ENCODE measurements around the gene INF2. TPM values are rescaled to one million over a fixed set of nuclear protein-coding genes. Genes with fewer than 3 reads are reported as not detected.

The INF2 gene
- total and polyA plus RNA-seq, 2 experiments from 2014 or later: 36.7 to 75.5 TPM

DNA sequence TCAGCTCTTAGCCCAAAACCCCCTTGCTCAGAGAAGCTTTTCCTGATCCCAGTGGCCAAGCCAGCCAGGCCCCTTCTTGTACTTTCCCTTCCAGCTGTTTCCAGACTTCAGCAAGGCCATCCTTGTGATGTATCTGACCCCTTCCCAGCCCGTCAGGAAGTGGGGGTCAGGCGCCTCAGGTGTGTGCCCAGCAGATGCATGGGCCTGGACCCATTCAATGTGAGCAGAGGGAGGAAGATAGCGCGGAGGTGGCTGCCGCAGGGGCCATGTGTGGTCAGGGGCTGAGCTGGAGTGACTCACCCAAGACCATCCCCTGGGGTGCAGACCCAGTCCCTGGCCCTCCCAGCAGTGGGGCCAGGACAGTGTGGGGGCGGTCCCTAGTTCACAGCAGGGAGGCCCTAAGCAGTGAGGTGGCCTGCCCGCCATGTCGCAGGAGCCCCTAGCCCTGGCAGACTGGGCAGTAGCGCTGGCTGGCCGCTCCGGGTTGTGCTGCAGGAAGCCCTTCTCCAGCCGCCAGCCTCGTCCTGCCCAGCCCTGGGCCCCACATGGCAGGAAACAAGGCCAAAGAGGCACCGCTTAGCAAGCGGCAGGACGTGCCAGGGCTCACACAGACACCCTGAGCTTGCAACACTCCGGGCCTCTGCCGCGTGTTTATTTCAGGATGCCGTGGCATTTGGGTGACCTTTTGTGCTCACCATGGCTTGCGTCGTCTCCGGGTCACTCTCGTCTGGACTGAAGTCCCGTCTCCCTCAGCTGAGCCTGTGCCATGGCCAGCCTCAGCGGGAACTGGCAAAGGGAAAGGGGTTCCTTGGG lies 46.6 kb downstream of the INF2 start:
- H3F3A ChIP-seq (replicated peaks; ENCODE audit: low read depth): no peaks in the 10 kb centered on the region

More for the DNA sequence above, 46.6 kb downstream of the INF2 start:
- no peak overlapping the region for H3K4me3 ChIP-seq
- no peaks in the 10 kb centered on the region for H3K36me3 ChIP-seq (ENCODE audit: insufficient read depth)
- no peak for DNase-seq (ENCODE audit: low spot score)
- TF ChIP-seq EZH2phosphoT487 (IDR thresholded peaks at IDR 0.05; ENCODE audit: unreplicated experiment) (no peak), ZNF462 (CRISPR knock-in tag; IDR thresholded peaks at IDR 0.05) (no peak)
- TF ChIP-seq, protein P1, sequence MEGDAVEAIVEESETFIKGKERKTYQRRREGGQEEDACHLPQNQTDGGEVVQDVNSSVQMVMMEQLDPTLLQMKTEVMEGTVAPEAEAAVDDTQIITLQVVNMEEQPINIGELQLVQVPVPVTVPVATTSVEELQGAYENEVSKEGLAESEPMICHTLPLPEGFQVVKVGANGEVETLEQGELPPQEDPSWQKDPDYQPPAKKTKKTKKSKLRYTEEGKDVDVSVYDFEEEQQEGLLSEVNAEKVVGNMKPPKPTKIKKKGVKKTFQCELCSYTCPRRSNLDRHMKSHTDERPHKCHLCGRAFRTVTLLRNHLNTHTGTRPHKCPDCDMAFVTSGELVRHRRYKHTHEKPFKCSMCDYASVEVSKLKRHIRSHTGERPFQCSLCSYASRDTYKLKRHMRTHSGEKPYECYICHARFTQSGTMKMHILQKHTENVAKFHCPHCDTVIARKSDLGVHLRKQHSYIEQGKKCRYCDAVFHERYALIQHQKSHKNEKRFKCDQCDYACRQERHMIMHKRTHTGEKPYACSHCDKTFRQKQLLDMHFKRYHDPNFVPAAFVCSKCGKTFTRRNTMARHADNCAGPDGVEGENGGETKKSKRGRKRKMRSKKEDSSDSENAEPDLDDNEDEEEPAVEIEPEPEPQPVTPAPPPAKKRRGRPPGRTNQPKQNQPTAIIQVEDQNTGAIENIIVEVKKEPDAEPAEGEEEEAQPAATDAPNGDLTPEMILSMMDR (conservative IDR thresholded peaks at IDR 0.05; ENCODE audit: low read depth in 2 of 2): no peak
- Mint-ChIP-seq H3K27ac (no peak overlapping the region), H3K9me3 (no peaks in the 10 kb centered on the region), H3K27me3 (ENCODE audit: insufficient read depth, low read depth, poor library complexity) (peaks cover 15% of the 10 kb centered on the region), H3K4me3 (no peak overlapping the region), H3K4me1 (no peaks in the 10 kb centered on the region), H3K36me3 (ENCODE audit: low read depth) (peaks cover 3% of the 10 kb centered on the region; the same call in 1 of the 3 replicates)
- no peak for ATAC-seq
- no peaks in the 10 kb centered on the region for H3K79me2 ChIP-seq (replicated peaks; ENCODE audit: insufficient read depth)
- H4K20me1 ChIP-seq (replicated peaks; ENCODE audit: insufficient read depth): no peaks in the 10 kb centered on the region
- H3K9me2 ChIP-seq (ENCODE audit: insufficient read depth): no peaks in the 10 kb centered on the region
- H2AFZ ChIP-seq: no peak overlapping the region
- H3K4me2 ChIP-seq: no peak overlapping the region
- H3K27me3 ChIP-seq (ENCODE audit: insufficient read depth): no peaks in the 10 kb centered on the region
- no peak overlapping the region for H3K27ac ChIP-seq (ENCODE audit: low read depth)
- H3K4me1 ChIP-seq (ENCODE audit: insufficient read depth): no peaks in the 10 kb centered on the region
